HG03103 (cell line): ENCODE results near the gene LRRK1.
A peak's percentile ranks its signal among the peaks of the same experiment; 100 is the strongest.

ENCODE experiments used
- ATAC-seq: cut with Tn5 transposase; IDR thresholded peaks from one replicate; pipeline ENCODE4 v1.9.1; 2021; ENCODE audit warnings: low read depth; ENCODE audit not compliant: unreplicated experiment

The LRRK1 gene

DNA sequence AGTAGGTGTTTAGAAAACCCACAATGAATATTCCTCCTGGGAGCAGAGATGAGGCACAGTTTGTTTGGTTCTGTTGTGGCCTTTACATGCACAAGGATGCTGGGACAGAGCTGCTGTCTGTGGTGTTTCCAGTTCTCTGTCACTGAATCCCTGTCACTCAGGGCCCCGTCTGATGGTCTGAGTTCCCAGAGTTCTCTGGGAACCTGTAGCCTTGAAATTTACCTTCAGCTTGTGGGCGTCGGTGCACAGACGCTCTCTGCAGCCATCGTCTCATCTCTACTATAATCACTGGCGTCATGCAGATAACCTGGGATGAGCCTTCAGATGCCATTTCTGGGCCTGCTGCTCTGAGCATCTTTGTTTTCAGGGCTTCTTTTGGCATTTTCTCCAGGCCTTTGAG lies 81.9 kb downstream of the LRRK1 start:
- ATAC-seq, result no peak

DNA sequence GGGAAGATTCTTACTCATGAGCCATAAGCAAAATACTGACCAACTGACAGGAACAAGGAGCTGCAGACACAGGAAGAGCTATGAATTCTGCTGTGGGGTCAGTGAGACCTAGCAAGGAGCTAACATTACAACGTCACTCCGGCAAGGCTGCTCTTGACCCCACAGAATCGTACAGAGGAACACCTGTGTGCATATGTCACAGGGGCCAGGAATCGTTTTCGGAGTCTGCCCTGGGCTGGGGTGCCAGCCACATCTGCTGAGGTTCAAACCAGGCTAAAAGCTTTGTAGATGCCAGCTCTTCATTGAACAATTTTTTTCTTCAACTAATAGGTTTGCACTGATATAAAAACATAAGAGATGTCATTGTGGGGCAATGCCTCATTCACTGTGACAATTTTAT lies 82.6 kb downstream of the LRRK1 start:
- no peak for ATAC-seq

DNA sequence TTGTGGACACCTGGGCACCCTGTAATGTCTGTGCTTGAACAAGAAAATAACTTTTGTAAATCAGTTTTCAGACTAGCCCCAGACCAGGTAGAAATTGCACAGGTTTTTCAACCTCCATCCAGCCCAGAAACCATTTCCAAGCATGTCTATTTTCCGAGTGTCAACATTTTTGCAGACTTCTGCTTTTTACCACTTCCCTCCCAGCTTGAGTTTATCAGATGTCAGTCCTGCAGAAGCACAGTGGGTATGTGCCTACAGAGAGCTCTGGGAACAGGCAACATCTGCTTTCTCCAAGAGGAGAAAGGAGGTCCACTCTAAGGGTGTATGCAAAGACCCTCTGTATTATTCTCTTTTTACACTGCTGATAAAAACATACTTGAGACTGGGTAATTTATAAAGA lies 83.9 kb downstream of the LRRK1 start:
- no peak for ATAC-seq

DNA sequence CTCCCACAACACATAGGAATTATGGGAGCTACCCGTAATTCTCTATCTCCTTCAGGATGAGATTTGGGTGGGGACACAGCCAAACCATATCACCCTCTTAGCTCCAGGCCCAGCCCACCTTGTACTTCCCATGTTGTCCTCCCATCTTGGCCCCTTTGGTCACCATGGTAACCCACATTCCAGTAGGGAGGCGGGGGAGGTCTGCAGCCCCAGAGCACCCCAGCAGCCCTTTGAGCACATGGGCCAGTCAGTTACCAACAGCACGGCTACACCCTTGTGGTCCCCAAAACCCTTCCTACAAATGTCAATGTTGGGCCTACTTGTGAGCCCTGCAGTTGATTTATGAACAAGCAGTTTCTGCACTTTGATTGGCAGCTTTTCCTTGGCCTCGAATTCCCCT lies 84.5 kb downstream of the LRRK1 start:
- no peak for ATAC-seq

DNA sequence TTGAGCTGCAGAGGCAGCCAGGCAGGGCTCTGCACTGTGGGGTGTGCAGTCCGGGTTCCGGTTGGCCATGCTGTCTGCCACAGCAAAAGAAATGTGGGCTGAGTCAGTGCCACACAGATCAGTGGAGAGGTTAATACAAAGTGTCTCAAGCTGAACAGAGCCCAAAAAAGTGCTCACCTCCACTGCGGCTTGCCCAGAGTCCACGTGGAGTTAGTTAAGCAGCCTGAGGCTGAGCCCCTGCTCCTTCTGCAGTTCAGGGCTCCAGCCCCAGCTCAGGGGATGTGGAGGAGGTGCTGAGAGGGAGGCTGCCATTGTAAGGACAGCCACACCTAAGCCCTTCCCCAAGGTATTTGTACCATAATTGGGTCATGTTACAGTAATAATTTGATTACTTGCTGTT lies 85.3 kb downstream of the LRRK1 start:
- ATAC-seq, result no peak

DNA sequence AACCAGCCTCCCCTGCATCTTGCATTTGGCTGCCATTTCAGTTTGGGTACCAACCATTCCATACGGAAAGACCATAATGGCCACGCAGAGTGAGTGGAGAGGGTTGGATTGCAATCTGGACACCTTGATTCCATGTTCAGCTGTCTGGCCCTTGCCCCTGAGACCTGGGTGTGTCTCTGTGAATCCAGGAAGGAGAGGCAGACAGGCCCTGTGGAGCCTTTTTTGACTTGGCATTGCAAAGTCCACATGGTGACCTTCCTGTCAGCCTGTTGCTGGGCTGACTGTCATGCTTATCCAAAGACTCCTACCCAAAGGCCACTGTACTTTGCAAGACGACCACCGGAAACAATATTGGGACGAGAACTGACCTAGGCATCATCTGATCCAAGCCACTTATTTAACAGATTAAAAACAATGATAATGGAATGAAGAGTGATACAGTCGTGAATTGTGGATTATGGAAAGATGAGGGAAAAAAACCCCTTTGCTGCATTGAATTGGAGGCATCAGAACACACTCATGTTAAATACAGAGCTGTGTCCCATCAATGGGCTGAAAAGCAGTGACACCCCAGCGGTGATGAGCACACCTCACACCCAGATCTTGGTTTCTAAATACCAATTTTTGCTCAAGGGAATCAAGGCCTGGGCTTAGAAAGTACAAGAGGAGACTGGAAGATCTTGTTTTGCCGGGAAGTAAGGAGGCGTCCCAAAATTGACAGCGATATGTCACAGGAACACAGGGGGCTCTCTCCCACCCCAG lies 86.0 kb downstream of the LRRK1 start:
- no peak for ATAC-seq

DNA sequence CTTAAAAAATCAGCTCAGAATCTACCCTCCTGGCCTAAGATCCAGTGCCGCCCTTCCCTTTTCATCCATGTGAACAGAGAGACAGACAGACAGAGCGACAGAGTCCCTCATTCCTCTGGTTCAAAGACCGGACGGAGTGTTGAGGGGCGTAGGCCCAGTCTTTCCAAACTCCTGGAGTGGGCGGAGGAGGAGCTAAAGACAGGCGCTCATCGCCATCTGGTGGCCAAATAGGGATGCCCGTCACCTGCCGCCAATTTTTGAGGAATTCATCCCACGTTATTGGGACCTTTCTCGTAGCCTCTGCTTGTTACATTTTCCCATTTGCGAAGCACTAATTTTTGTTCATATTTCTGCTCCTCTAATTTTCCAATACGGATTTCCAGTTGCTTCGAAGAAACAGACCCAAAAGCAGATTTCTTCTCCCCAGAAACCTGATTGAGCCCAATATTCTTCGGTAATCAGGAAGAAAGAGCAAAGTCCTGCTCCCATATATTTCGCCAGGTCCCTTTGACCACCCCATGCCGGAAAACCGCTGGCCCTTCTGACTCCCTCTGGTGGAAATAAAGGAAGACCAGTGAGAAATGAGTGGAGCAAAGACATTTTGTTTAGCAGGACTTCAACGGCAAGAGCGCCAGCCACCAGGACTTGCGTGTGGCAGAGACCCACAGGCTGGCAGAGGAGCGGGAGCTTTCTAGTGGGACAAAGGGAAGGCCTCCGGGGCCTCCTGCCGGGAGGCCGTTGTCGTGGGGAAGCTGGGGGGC lies 88.0 kb downstream of the LRRK1 start:
- ATAC-seq, result peak; percentile 50

DNA sequence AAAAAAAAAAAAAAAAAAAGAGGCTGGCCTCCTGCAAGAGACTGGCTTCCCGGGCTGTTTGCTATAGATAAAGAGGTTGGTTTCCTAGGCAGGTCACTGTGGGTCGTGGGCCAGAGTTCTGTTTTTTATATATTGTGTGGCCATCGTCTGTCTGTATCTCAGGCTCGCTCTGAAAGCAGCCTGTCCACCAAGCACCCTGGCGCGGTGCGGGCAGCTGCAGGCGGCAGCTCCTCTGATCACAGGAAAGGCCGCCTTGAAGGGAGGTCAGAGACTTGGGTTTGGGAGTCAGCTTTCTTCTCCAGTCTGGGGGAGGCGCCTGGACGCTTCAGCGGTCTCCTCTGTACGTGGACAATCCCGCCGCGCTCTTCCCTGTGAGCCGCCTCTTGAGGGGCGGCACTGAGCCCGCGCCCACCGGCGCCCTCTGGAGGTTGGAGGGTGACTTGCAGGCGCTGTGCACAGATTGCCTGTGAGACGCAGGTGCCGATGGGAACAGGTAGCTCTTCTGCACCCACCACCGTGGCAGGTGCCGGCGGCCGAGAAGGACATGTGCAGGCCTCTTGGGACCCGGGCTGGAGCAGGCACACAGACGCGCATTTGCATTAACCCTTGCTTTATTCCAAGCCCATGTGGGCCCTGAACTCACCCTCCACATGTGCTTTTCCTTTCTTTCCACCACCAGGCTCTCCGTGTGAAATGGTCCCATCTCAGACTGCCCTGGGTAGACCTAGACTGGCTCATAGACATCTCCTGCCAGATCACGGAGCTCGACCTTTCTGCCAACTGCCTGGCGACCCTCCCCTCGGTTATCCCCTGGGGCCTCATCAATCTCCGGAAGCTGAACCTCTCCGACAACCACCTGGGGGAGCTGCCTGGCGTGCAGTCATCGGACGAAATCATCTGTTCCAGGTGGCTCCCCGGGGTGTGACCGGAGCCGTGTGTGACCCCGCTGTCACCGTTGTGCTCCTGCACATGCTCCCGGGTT lies 89.3 kb downstream of the LRRK1 start:
- peak; percentile 81 for ATAC-seq

DNA sequence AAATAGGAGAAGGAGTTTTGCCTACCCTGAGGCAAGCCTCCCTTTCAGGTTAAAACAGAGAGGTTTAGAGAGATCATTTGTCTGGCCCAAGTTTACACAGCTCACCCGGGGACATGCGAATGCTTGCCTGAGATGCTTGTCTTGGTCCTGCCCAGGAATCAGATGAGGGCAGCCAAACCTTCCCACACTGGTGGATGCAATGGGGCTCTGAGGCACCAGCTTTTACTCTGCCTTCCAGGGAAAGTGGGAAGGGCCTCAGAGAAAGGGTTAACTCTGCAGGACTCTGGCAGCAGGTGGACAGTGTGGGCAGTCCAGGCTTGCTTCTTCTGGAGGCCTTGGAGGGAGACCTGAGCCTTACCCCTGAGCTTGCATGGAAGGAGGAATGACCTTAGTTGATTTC lies 90.0 kb downstream of the LRRK1 start:
- ATAC-seq, result no peak

DNA sequence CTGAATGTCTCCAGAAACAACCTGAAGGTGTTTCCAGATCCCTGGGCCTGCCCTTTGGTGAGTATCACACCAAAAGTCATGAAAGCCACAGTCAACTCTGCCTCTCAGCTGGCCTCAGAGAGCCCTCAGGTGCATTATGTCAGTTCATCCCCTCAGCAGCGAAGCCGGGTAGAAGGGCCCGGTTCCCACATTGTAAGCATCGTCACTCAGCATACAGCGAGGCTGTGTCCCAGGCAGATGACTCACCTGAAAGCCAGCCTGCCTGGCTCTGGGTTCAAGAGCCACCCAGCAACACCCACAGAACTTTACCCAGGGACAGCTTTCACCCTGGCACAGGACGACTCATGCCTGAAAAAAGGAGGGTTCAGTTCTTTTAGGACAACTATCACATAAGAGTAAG lies 91.6 kb downstream of the LRRK1 start:
- ATAC-seq, result no peak

DNA sequence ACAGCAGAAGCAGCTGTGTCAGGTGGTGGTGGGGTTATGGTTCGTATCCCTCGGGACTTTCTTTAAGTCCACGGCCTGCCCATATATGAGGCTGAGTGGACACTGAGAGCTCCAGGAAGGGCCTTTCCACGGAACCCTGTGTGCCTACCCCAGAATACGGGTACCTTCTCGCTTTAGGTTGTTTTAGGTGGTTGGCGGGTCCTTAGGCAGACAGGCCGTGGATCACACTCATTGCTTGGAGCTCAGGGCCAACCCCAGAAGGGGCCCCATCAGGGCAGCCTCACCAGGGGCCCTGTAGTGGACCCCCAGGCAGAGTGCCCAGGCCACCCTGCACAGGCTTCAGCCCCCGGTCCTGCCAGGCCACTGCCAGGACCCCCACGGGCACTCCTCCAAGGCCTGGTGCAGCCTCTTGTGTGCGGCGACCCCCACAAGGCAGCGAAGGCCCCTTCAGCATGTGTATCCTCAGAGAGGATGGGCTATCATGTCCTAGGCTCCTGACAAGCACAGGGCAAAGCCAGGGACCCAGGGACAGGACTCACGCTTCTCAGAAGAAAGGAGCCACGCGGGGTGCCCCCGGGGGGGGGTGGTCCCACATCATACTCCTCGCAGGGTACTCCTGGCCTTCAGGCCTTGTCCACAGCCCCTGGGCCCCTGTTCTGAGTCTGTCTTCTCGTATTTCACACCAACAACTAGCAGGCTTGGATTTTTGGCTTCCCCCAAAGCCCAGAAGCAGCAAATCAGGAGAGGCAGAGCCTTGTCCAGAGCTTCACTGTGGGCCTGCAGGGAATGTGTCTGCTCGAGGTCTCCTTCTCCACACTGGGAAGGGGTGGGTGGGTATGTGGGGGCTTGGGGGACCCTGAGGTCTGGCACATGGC lies 93.4 kb downstream of the LRRK1 start:
- ATAC-seq, result no peak

DNA sequence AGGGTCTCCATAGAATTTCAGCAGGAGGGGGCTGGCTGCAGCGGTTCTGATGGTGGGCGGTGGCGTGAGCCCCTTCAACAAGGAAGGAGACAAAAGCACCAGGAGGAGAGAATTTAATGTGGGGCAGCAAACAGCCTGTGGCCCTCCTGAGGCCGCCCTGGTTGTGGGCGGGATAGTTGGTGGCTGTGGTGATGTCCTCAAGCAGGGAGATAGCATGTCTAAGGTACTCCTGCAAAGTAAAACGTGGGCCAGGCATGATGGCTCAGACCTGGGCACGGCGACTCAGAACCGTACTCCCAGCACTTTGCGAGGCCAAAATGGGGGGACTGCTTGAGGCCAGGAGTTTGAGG lies 94.0 kb downstream of the LRRK1 start:
- ATAC-seq, result no peak

DNA sequence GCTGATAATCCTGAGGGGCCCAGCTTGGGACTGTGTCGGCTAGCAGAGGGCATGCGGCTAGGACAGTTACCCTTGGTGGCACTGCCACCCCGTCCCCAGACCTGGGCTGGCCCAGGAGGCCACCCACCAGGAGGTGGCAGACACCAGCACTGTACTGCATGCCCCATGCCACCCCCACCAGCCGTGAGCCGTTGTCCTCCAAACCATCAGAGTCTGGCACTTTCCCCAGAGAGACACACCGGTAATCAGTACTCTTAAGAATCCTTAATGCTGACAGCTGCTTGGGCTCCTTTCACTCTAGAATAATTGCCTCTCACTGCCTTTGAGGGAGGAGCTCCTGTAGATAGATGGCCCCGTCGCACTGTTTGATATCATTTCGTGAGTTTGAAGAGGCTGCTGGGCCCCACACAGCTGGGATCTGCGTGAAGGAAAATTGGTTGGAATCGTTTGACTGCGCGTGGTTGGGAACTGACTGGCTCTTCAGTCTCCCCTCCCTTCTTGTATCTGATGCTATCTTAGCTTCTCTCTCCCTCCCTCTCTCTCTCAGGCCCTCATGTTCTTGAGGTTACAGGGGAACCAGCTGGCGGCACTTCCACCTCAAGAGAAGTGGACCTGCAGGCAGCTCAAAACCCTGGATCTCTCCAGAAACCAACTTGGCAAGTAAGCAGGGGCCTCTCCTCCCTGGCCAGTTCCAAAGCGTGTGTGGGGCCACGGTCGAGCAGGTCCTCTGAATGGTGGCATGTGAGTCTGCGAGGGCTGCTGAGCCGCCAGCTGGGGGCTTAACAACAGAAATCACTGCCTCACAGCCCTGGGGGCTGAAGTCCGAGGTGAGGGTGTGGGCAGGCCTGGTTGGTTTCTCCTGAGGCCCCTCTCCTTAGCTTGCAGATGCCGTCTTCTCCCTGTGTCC lies 94.9 kb downstream of the LRRK1 start:
- no peak for ATAC-seq

DNA sequence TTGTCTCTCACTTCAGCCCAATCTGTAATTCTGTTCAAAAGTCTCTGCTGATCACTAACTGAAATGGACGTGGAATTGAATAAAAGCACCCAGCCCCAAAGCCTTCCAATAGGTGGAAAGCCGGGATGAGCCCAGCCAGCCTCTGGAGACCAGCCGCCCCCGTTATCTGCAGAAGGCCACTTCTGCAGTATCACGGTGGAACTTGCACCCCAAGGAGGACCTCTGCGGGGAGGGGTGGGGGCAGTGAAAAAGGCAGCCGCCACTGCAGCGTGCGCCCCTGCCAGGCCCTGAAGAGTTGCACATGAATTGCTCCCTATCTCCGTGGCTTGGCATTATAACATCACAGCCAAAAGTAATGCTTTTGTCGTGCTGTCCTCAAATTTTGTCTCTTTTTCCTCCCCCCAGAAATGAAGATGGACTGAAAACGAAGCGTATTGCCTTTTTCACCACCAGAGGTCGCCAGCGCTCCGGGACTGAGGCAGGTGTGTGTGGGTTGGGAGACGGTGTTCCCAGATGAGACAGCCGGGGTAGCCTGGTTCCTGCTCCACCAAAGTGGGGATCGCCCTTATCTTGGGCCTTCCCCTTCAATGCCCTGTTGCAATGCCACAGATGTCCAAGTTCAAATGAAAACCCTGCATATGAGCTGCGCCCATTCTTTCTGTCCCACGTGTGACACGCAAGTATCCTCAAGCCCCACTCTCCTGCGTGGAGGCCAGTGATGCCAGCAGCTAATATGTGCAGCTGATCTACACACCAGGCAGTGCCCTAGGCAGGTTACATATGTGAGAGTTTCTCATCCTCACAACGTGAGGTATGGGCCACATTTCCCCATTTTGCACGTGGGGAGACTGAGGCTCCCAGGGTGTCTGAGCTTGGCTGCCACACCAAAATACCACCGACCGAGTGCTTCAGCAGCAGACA lies 96.0 kb downstream of the LRRK1 start:
- ATAC-seq, result no peak

DNA sequence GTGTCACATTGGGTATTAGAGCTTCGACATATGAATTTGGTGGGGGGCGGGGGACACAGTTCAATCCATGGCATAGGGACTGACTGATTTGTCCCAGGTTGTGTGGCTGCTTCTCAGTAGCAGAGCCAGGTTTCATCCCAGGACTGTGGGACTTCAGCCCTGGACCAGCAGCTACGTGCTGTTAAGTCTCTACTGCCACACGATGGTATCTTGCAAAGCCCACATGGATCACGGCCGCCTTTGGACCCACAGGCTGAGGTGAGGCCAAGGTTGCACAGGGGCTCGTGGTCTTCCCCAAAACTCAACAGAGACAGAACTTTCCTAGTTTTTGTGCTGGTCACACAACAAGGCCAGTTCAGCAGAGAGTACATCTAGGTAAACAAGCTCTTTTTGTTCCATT lies 97.4 kb downstream of the LRRK1 start:
- ATAC-seq, result no peak

DNA sequence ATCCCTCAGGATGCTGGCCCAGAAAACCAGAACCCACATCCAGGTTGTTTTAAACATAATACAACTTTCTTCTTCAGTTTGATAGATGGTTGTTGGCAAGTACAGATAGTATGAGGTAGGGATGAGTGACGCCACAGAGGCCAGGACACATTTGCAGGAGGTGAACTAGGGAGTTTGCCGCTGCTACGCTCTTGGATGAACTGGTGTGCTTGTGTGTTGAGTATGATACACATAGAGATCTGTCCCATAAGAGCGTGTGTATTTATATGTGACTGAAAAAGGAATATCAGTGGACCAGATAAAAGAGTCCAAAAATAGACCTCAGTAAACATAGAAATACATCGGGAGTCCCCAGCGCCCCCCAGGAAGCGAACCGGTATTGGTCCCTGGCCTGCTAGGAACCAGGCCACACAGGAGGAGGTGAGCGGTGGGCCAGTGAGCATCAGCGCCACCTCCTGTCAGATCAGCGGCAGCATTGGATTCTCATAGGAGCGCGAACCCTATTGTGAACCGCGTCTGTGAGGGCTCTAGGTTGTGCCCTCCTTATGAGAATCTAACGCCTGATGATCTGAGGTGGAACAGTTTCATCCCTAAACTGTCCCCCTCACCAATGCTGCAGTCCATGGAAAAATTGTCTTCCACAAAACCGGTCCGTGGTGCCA lies 98.1 kb downstream of the LRRK1 start:
- no peak for ATAC-seq

DNA sequence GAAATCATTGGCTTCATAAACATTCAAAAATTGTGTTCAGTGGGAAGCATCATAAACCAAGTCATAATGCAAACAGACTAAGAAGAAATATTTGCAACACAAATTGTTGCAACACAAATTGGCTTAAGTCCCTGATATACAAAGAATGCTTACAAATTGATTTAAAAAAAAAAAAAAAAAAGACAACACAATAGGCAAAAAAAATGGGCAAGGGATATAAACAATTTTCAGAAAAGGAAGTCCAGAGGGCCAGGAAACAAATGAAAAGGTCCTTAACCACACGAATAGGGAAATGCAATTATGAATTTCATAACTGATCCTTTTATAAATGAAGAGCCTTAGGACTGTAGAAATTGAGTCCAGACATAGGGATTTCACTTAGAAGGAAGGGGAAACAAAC lies 98.9 kb downstream of the LRRK1 start:
- no peak for ATAC-seq

DNA sequence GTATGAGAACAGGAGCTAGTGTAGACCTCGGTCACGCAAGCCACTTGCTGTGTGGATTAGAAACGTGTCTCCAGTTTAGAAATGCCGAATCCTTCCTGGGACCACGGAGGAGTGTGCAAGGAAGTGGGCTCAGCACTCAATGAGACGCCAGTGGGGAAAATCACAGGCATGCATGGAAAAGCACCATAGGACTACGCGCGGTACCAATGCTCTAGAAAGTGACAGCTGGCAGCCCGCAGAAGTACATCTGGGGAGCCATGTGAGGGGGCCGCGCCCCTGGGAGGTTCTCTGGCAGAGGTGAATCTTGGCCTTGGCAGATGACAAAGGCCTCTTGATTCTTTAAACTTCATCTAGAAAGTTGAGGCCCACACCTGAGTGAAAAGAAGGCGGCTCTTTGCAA lies 99.3 kb downstream of the LRRK1 start:
- no peak for ATAC-seq
